ENCODE data around the gene DHCR24. TPM values are rescaled to one million over a fixed set of nuclear protein-coding genes. Genes with fewer than 3 reads are reported as not detected.

Gene DHCR24
- total RNA-seq, 4 donors from 2014 or later: 299 to 488 (median 404) TPM

DNA sequence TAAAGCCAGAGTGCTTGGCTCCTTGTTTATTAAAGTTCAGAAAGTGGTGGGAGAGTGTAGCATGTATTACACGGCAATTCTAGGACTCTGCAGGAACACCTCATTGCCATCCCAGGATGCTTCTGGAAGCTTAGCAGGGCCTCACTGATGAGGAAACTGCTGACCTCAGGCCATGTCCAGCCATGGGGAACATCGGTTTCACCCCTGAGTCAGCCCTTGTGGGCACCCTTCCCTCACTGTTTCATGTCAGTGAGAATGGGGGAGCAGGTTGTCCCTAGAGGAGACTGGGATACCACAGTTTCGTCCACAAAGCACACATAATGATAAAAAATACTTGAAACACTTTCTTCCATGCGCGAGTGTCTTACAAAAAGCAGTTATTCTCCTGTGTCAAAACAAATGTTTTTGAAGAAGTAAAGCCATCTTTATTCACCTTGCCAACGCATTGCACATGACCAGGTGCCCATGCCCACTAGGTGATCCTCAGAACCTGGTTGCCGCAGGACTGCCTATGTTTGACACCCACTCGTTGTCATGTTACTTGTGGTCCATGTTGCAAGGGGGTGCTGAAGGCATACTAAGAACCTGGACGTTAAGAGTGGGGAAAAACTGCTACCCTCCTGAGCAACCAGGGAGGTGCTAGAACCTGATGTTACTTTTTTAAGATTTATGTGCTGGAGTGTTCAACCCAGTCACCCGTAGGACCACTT is 44.6 kb downstream of the DHCR24 start:
- TF ChIP-seq, protein P1, sequence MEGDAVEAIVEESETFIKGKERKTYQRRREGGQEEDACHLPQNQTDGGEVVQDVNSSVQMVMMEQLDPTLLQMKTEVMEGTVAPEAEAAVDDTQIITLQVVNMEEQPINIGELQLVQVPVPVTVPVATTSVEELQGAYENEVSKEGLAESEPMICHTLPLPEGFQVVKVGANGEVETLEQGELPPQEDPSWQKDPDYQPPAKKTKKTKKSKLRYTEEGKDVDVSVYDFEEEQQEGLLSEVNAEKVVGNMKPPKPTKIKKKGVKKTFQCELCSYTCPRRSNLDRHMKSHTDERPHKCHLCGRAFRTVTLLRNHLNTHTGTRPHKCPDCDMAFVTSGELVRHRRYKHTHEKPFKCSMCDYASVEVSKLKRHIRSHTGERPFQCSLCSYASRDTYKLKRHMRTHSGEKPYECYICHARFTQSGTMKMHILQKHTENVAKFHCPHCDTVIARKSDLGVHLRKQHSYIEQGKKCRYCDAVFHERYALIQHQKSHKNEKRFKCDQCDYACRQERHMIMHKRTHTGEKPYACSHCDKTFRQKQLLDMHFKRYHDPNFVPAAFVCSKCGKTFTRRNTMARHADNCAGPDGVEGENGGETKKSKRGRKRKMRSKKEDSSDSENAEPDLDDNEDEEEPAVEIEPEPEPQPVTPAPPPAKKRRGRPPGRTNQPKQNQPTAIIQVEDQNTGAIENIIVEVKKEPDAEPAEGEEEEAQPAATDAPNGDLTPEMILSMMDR (IDR thresholded peaks at IDR 0.05): no peak
- no peak for TF ChIP-seq POLR2A (IDR thresholded peaks at IDR 0.05)
- intact Hi-C loops (cut with DNase I; ENCODE audit: low total_unique reads): no loop called here
- DNase-seq (ENCODE audit: low spot score in 2 of 2): peak in 1 of 2 donors; percentile 72
- WGBS, 2 donors: 92% methylated on average over 10 of the region's 10 CpGs
- H3K4me3 ChIP-seq (ENCODE audit: low read depth, poor library complexity, severe bottlenecking): no peak overlapping the region

DNA sequence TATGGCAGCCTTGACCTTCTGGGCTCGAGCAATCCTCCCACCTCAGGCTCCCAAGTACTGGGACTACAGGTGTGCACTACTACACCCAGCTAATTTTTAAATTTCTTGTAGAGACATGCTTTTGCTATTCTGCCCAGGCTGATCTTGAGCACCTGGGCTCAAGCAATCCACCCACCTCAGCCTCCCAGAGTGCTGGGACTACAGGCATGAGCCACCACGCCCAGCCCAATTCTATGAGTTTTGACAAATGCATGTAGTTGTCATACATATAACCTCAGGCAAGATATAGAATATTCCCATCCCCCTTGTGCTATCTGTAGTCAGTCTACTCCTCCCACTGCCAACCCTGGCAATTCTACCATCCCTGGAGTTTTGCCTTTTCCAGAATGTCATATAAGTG is 47.2 kb downstream of the DHCR24 start:
- WGBS, 2 donors: 29 to 65% methylated on average over 2 of the region's 2 CpGs
- TF ChIP-seq, protein P1 (IDR thresholded peaks at IDR 0.05): no peak
- no peak for TF ChIP-seq POLR2A (IDR thresholded peaks at IDR 0.05)
- DNase-seq (ENCODE audit: low spot score in 2 of 2): peak in 1 of 2 donors; percentile 67
- H3K4me3 ChIP-seq (ENCODE audit: low read depth, poor library complexity, severe bottlenecking): no peak overlapping the region
- intact Hi-C loops (cut with DNase I; ENCODE audit: low total_unique reads): no loop called here

DNA sequence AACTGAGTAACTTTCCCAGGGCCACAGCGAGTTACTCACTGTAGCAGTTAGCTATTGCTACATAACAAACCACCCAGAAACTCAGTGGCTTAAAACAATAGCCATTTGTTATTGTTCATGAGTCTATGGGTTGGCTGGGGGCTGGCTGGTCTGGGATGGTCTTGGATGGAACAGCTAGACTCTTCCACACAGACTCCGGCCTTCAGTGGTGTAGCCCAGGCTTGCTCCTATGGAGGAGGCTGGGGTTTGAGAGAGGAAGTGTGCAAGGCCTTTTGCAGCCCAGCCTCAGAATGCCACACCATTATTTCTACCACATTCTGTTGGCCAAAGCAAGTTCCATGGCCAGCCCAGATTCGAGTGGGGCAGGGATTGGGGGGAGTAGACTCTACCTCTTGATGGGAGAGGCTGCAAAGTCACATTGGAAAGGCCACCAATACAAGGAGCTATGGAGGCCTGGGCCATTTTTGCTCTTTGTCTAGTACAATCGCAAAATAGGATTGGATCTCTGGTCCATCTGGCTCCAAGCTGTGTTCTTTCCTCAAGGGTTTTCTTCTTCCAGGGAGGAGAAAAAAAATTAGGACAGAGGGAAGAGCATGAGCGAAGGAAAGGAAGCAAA is 48.3 kb downstream of the DHCR24 start:
- no peak for TF ChIP-seq POLR2A (IDR thresholded peaks at IDR 0.05)
- TF ChIP-seq, protein P1 (IDR thresholded peaks at IDR 0.05): no peak

DNA sequence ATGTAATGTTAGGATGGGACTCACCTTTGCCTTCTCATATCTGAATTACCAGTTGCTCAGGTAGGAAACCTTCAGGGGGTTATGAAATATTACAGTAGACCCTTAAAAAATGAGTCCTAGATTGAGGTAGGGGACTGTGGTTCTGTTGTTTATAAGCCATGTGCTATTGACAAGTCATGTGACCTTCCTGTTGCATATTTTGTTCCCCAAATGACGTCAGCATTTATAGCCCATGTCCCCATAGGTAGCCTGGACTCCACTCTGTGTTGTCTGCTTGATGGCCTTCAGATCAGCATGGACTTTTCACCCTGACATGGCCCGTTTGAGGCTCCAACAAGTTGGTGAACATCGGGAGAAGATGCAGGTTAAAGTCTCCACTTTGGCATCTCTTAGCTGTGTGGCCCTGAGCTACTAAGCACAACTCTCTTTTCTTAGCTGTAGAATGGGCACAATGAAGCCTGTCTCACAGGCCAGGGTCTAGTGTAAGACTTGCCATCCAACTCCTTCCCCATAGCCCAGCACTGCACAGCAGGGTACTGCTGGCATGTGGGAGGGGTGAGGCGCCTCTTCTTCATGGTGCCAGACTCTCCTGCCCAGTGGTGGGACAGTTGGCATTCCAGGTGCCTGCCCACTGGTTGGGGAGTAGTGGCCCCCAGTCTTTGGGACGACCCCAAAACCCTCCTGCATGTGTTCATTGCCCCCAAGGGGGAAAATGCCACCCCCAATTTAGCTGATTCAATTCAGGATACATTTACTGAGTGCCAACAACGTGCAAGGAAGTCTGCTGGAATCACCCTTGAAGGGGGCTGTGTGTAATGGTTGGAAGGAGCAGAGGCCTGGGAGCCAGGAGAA is 49.8 kb downstream of the DHCR24 start:
- TF ChIP-seq, protein P1 (IDR thresholded peaks at IDR 0.05): no peak
- no peak for TF ChIP-seq POLR2A (IDR thresholded peaks at IDR 0.05)
- intact Hi-C loops (cut with DNase I; ENCODE audit: low total_unique reads): no loop called here
- no peak overlapping the region for H3K4me3 ChIP-seq (ENCODE audit: low read depth, poor library complexity, severe bottlenecking)
- WGBS, 2 donors: 71 to 75% methylated on average over 6 of the region's 6 CpGs
- peak in 1 of 2 donors; percentile 60 for DNase-seq (ENCODE audit: low spot score in 2 of 2)

More for the DNA sequence above, 48.3 kb downstream of the DHCR24 start:
- no peak overlapping the region for H3K4me3 ChIP-seq (ENCODE audit: low read depth, poor library complexity, severe bottlenecking)
- intact Hi-C loops (cut with DNase I; ENCODE audit: low total_unique reads): no loop called here
- peak in 1 of 2 donors; percentile 50 for DNase-seq (ENCODE audit: low spot score in 2 of 2)
- WGBS, 2 donors: 76 to 81% methylated on average over 5 of the region's 5 CpGs

DNA sequence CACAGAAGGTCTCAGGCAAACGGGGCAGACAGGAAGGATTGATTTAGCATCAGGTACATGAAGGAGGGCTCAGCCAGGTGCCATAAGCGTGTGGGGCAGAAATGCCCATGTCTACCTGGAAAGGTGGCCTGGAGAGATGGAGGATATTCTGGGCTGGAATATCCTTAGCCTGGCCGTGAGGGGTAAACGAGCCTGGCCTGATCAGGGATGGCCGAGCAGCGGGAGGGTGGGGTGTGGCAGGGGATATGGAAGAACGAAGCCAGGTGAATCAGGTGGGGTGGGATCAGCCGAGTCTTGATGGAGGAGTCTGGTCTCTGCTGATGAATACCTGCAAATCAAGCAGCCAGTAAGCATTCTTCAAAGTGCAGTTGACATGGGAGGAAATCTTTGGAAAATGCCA is 50.4 kb downstream of the DHCR24 start:
- no peak overlapping the region for H3K4me3 ChIP-seq (ENCODE audit: low read depth, poor library complexity, severe bottlenecking)
- no peak for TF ChIP-seq POLR2A (IDR thresholded peaks at IDR 0.05)
- TF ChIP-seq, protein P1 (IDR thresholded peaks at IDR 0.05): no peak
- intact Hi-C loops (cut with DNase I; ENCODE audit: low total_unique reads): no loop called here
- DNase-seq (ENCODE audit: low spot score in 2 of 2): peak in 1 of 2 donors; percentile 54
- 77 to 78% methylated on average over 8 of the region's 8 CpGs for WGBS, 2 donors

Measured in lower leg skin (tissue), 4 donors.